Coronary artery (tissue), 2 donors: ENCODE data around the gene GIMAP2.

Source experiments
- DNase-seq: peaks from one replicate; pipeline ENCODE4 v3.0.0-alpha.2; 2017; ENCODE audit warnings: low spot score
- H3K27ac ChIP-seq, 2 donors: fragments of 200-600 bp; sonication (generic); one replicate each; pipeline ENCODE4 v1.5.1; 2016 to 2019
- H3K4me3 ChIP-seq: fragments of 200-600 bp; sonication (generic); 2 replicates; pipeline ENCODE4 v1.5.1; 2016; ENCODE audit warnings: mild to moderate bottlenecking, moderate library complexity
- TF ChIP-seq, protein P1 (sequence below): fragments of 200-600 bp; sonication (generic); IDR thresholded peaks from one replicate; pipeline ENCODE4 v1.5.1; 2019; ENCODE audit warnings: antibody characterized with exemption

The GIMAP2 gene

DNA sequence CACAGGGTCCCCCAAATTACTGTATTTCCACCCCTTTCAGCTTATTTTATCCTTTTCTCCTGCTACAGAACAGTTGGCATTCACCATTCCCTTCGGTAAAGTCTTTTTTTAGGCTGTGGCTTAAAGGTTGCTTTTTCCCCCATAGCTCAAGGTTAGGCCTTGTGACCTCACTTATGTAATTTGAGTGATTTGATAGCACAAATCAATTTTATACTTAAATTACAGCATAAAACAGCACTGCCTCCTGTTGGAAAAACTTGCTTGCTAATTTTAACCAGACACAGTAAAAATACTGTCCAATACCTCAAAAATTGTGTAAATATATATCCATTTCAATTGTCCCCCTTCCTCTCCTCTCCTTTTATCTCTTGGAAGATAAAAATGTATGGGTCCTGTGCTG lies 38.0 kb downstream of the GIMAP2 start:
- no peak overlapping the region for H3K4me3 ChIP-seq
- no peak for DNase-seq
- TF ChIP-seq, protein P1, sequence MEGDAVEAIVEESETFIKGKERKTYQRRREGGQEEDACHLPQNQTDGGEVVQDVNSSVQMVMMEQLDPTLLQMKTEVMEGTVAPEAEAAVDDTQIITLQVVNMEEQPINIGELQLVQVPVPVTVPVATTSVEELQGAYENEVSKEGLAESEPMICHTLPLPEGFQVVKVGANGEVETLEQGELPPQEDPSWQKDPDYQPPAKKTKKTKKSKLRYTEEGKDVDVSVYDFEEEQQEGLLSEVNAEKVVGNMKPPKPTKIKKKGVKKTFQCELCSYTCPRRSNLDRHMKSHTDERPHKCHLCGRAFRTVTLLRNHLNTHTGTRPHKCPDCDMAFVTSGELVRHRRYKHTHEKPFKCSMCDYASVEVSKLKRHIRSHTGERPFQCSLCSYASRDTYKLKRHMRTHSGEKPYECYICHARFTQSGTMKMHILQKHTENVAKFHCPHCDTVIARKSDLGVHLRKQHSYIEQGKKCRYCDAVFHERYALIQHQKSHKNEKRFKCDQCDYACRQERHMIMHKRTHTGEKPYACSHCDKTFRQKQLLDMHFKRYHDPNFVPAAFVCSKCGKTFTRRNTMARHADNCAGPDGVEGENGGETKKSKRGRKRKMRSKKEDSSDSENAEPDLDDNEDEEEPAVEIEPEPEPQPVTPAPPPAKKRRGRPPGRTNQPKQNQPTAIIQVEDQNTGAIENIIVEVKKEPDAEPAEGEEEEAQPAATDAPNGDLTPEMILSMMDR = no peak
- no peak overlapping the region for H3K27ac ChIP-seq

- TF ChIP-seq, protein P1 = no peak
- Histone ChIP-seq H3K4me3 (no peak overlapping the region), H3K27ac (no peak overlapping the region)
- no peak for DNase-seq
These were observed 41.9 kb downstream of the GIMAP2 start for GRCh38 chr7:150727381-150727780.

- no peak overlapping the region for H3K4me3 ChIP-seq
- TF ChIP-seq, protein P1 = no peak
- no peak overlapping the region for H3K27ac ChIP-seq
- DNase-seq = no peak
These were observed 42.5 kb downstream of the GIMAP2 start for GRCh38 chr7:150728011-150728410.

DNA sequence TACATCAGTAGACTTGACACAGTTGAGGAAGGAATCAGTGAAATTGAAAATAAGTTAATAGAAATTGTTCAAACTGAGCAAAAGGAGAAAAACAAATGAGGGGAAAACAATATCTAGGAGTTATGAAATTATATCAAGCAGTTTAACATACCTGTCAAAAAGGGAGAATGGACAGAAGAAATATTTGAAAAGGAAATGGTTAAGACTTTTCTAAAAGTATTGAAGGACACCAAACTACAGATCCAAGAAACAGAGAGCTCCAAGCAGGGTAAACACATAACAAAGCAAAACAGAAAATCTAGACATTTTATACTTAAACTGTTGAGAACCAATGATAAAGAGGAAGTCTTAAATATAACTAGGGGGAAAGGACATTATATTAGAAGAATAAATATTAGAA lies 43.1 kb downstream of the GIMAP2 start:
- no peak for DNase-seq
- H3K4me3 ChIP-seq = no peak overlapping the region
- TF ChIP-seq, protein P1 = no peak
- H3K27ac ChIP-seq = no peak overlapping the region

- Histone ChIP-seq H3K27ac (no peak overlapping the region), H3K4me3 (no peak overlapping the region)
- TF ChIP-seq, protein P1 = no peak
- no peak for DNase-seq
These were observed 46.4 kb downstream of the GIMAP2 start for GRCh38 chr7:150731916-150732315.

DNA sequence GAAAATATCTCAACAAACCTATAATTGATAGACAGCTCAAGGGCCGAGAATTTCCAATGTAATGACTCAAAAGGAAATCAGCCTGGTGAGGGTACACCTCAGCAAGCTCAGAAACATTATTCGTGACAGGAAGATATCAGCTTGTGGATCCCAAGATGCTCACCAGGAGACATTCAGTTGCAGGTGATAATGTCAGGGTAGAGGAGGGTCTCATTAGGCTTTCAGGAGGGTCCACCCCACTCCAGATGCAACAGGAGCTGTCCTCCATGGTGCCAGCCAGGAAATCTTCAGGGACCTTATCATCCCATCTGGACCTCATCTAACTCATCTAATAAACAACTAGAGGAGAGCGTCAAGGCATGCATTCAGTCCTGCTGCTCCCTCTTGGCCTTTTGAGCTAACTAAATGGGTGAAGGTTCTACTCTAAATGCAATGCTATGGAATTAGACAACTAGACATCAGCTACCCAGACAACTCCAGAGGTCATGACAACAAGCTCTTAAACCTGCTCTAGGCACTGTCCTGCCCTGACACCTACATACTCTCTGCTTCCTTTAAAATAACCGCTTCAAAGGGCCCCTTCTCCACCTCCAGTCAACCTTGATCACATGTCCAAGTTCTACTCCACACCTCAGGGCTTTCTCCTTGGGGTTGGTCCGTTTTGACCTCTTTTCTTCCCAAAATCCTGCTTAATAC lies 47.4 kb downstream of the GIMAP2 start:
- H3K27ac ChIP-seq = no peak overlapping the region
- H3K4me3 ChIP-seq = no peak overlapping the region
- DNase-seq = no peak
- TF ChIP-seq, protein P1 = no peak

DNA sequence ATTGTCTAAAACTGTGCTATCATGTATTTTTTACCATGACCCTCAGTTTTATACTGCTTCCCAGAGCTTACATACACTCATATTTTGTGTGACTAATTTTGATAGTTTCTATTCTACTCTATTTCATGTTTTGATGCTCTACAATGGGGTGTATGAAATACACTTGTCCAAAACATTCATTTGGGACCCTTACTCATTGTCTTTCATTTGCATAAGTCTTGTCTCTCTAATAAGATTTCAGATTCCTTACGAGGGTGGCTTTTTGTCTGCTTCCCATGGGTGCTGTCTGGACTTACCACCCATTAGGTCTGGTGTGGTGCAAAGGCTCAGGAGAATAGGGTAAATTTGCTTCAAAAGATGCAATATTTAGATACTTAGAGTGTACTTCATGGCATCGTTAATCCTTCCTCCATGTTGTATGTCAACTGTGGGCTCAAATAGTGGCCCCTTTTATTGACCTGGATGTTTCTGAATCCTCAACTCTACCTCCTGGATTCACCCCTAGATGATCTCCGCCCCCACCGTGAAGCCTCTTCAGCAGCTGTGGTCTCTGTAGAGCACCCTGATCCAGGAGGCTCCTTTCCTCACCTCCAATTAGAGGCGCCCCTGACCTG lies 48.1 kb downstream of the GIMAP2 start:
- Histone ChIP-seq H3K4me3 (no peak overlapping the region), H3K27ac (no peak overlapping the region)
- TF ChIP-seq, protein P1 = no peak
- no peak for DNase-seq
